HG02588 (cell line): ENCODE data around the gene FZD7.

ENCODE experiments used
- ATAC-seq: cut with Tn5 transposase; IDR thresholded peaks from one replicate; pipeline ENCODE4 v1.9.1; 2021; ENCODE audit warnings: mild to moderate bottlenecking, moderate library complexity; ENCODE audit not compliant: unreplicated experiment

FZD7 gene

DNA sequence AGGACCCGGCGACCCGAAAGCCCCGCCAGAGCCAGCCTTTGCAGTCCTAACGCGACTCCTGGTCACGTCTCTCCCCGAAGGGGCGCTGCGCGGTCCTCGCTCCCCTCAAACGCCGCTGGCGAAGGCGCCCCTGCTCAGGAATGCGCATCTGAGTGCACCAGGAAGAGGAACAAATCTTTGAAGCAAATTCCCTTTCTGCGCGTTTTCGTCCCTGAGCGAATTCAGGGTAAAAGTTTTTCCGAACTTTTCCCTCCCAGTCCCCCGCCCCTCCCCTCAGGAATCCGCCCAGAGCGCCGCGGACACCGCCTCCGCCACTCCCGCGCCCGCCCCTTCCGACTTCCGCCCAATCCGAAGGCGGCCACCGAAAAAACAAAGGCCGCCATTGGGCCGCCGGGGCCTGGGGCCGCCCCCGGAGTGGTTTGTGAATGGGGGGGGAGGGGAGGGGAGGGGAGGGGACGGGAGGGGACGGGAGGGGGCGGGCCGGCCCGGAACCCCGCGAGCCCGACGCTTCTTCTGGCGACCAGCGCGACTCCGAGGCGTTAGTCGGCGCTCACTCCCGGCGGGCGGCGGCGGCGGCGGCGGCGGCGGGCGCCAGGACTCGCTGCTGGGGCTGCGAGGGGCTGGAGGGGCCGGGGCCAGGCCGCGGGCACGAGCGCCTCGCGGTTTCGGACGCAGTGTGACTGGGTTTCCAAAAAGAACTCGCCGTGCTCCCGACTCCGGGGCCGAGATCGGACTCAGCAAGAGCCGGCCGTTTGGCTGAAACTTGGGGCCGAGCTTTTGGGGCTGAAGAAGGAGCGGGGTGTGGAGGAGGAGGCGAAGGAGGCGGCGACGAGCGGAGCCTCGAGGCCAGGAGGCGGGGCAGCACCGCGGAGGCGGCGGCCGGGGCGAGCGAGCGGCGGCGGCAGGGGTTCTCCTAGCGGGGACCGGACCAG is at the start of gene FZD7:
FZD7 (plus strand) TSS at position 539 of the 932 bp plus-strand sequence. CDS start 793 bp downstream, outside the sequence.
- peak; percentile 84 for ATAC-seq

- ATAC-seq, result no peak
These were observed 49.3 kb upstream of the FZD7 start for GRCh38 chr2:201984333-201984732.

GRCh38 chr2:201984800-201985525 is 48.7 kb upstream of the FZD7 start:
- no peak for ATAC-seq

DNA sequence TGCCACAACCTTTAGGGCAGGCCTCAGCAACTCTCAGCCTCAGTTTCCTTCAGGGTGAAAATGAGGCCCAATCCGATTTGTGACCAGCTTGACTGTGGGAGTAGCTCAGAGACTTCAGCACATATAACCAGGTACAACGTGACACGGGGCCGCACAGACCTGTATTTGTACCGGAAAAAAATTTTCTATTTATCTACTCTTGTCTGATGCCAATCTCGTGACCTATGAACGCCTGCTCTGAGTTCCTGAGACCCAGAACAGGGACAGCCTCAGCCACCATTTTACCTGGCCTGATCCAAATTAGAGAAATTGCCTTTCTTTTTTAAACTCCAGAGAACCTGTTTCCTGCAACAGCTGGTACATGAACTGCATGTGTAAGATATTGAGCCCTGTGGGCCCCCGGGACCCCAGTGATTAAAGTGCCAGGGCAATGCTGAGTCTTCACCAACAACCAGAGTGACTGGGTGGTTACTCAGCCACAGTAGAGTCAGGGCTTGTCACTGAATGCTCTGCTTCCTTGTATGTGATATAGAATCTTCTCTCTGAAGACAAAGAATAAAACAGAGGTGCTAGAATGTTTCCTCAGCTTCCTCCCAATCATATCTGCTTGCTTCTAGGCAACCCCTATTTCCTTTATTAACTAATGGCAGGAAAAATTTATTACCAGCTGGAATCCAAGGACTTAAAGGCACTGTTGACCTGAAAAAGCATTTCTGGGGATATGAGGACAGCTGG is 47.8 kb upstream of the FZD7 start:
- no peak for ATAC-seq

DNA sequence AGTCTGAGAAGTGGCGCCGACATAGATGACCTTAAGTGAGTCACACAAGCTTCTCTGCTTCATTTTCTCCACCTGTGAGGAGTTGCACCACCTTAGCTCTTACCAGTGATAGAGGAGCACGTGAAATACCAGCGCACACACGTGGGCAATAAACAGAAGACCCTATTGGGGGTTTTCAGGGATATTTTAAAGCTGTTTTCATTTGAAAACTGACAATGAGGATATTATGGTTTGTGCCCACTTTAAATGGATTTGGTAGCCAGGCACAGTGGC is 47.3 kb upstream of the FZD7 start:
- ATAC-seq, result no peak

DNA sequence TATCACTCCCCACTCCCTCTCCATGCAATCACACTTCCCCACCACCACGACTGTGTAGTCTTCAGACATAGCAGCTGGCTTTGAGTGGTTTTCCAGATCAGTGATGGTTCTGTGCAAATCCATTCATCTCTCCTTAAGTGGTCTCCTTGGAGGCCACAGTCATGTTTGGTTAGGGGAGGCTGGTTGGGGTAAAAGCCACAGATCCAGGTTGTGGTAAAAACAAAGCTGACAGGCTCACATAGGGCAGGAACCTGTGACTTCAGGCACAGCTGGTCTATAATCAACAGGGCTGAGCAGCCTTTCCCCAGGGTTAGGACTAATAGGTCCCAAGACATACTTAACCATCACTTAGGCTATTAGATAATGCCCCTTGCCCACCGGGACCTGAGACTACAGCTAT is 46.2 kb upstream of the FZD7 start:
- ATAC-seq, result no peak

DNA sequence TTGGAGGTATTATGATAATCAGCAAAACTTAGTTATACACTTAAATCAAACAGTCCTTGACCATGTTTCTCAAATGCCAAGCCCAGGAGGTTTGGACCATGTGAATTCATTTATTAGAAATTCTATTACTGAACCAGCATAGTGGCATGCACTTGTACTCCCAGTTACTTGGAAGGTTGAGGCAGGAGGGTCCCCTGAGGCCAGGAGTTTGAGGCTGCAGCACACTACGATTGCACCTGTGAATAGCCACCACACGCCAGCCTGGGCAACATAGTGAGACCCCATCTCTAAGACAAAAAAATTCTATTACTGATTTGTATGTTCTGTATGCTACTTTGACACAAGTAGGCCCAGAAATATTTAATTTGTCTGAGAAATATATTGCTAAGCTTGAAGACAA is 43.6 kb upstream of the FZD7 start:
- no peak for ATAC-seq

DNA sequence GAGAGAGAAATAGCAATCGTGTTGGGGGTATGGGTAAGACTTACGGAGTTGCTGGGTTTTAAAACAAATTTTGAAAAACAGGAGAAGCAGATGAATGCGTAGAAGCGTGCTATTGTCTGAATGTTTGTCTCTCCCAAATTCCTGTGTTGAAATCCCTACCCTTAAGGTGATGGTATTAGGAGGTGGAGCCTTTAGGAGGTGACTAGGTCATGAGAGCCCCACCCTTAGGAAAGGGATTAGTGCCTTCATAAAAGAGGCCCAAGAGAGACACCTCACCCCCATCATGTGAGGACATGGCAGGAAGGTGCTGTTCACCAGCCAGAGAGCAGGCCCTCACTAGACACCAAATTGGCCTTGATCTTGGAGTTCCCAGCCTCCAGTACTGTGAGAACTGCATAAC is 40.7 kb upstream of the FZD7 start:
- ATAC-seq, result no peak

GRCh38 chr2:201994973-201995638 is 38.5 kb upstream of the FZD7 start:
- no peak for ATAC-seq

DNA sequence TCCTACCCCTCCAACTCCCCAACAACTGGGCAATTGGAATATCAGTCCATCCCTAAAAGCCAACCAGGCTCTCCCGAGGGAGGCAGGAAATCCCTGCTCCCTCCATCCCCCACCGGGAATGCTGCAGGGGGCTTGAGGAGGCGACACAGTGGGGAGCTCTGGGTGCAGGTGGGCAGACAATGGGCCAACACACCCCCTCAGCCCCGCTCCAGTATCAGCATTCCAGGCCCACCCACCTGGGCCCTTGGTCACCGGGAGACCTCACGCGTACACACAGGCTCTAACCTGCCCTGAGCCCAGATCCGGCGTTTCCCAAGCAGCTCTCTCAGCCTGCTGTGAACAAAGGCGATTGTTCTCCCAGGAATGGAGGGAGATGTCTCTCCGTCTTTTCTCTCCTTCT is 37.6 kb upstream of the FZD7 start:
- ATAC-seq, result no peak

GRCh38 chr2:201996679-201997314 is 36.9 kb upstream of the FZD7 start:
- no peak for ATAC-seq

DNA sequence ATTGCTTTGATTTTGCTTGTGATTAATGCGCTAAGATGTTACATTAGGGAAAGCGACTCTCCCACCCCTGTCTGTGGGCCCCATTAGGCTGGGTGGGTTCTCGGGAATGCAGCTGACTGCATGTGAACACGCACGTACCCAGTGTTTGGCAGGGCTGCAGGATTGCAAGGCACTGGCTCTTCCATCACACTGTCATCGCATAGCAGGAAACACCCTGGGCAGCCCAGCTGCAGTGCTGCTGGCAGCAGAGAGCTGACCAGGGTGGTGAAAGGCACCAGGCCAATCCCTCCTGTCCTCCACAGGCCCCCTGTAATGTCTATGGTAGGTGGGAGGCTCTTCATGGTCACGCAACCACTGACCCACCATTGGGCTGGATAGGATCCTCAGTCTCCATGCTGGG is 34.4 kb upstream of the FZD7 start:
- ATAC-seq, result no peak

DNA sequence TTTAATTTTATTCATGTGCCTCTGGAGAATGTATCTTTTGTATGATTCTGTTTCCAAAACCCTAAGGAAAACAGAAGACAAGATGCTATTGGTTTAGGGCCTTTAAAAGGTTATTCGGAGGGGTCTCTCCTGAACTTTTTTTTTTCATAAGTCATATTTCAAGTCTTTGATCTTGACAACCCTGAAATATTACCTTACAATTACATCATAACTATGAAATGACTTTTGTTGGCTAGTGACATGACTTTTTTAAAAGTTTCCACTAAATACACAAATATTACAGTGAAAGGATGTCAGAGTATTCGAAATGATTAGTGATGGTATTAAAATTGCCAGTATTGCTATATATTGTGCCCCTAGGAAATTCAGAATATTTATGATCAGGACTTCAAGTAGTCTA is 31.8 kb upstream of the FZD7 start:
- no peak for ATAC-seq

GRCh38 chr2:202002381-202002780 is 31.3 kb upstream of the FZD7 start:
- ATAC-seq, result no peak

GRCh38 chr2:202005272-202005887 is 28.3 kb upstream of the FZD7 start:
- ATAC-seq, result no peak

- ATAC-seq, result no peak
These were observed 27.4 kb upstream of the FZD7 start for GRCh38 chr2:202006301-202006700.

DNA sequence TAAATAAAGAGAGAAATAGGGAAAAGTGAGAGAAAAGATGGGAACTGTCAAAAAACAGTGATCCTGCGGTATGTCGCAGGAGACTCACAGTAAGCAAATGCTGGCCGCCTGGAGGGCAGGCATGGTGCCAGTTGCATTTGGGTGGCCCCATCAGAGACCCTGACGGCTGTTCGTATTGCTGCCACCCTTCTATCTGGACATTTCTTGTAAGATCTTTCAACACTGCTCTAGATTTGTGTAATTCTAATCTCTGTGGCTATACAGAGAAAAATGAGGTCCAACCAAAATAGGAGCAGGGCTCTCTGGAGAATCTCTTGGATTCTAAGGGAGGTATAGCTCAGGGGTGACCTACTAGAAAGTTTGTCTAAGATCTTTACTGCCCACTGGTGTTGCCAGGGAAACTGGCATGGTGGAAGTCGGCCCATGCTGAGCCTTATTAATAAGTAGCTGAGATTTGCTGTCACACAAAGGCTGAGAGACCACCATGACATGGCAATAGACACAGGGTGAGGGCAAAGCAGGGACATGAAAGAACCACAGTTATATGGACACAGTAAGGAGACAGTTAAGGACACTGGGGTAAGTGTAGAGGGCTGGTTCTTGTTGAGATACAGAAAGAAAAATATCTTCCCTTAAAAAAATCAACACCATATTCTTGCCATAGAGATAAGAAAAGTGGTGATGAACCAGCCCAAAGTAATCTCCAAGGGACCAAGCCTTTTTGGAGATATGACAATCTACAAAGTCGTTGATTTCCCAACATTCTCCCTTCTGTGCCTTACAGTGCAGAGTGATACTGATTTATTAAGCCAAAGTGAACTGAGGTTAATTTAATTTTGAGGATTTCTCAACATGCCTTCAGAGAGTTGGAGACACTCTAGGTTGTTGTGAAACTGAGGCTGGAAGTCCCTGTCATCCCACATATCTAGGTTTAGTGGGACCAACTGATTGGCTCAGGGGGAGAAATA is 26.4 kb upstream of the FZD7 start:
- ATAC-seq, result no peak

DNA sequence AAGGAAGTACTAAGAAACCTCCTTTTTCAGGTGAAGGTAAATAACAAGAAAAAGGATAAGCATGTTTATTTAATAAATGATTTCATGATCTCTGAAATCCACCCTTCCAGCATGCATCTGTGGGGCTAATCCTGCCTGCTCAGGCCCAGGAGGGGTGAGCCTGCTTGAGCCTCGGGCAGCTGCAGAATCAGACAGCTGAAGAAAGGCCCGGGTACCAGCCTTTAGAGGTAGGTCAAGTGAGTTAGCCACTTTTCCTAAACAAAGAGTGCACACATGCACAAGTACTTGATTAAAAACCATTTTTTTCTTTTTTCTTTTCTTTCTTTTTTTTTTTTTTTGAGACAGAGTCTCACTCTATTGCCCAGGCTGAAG is 25.7 kb upstream of the FZD7 start:
- no peak for ATAC-seq

DNA sequence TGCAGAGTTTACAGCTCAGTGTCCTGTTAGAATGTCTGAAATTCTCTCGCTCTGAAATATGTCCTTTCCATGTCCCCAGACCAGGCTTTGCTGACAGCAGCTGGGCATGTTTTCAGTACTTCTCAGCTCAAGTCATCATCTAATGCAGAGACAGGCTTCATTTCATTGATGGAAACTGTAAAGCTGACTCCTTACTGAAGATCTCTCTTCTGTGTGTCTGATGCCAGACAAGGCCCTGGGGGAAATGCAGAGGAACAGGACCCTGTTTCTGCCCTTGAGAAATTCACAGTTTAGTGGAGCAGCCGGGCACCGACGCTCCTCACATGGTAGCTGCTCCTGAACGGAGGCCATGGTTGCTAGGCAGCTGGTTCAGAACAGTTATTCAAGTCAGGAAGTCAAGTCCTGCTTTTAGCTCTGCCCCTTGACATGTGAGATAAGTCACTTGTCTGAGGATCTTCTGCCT is 24.6 kb upstream of the FZD7 start:
- no peak for ATAC-seq
